Measurements from ENCODE around the gene PGAM5. TPM values are rescaled to one million over a fixed set of nuclear protein-coding genes. Genes with fewer than 3 reads are reported as not detected.

The PGAM5 gene
- polyA plus RNA-seq, 1 donor from 2014 or later = 32.5 TPM

DNA sequence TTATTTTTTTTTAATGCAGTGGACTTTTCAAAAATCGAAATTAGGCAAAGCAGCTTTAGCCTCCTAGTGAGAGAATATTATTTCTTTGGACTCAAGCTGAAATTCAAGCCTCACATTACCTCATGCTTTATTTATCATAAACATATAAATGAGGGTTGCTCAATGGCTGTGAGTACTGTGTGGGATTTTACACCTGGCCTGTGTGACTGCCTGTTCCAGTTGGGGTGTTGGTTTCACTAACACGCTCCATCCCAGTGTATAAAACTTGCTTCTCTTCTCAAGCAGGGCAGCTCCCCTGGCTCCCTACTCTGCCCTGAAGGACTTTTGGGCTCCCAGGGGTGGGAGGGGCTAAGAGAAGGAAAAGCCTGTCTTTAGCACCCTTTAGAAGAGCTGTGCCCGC, 36.0 kb downstream of the PGAM5 start:
- no peak overlapping the region for H3K9ac ChIP-seq (ENCODE audit: low read length)
- no peak overlapping the region for H3K4me2 ChIP-seq (ENCODE audit: low read length)
- no peak overlapping the region for H2AFZ ChIP-seq (ENCODE audit: low read depth, low read length)
- H3K4me3 ChIP-seq (ENCODE audit: low read length) = no peak overlapping the region
- H3F3A ChIP-seq (ENCODE audit: insufficient read depth, low read length, poor library complexity, severe bottlenecking) = no peaks in the 10 kb centered on the region
- no peaks in the 10 kb centered on the region for H3K27me3 ChIP-seq (ENCODE audit: insufficient read depth, low read depth, low read length)
- no peaks in the 10 kb centered on the region for H3K79me2 ChIP-seq (replicated peaks; ENCODE audit: insufficient read depth, low read length)
- TF ChIP-seq REST (IDR thresholded peaks at IDR 0.05; ENCODE audit: borderline replicate concordance) (no peak), CTCF (IDR thresholded peaks at IDR 0.05; ENCODE audit: poor library complexity, severe bottlenecking) (no peak), TAF1 (IDR thresholded peaks at IDR 0.05; ENCODE audit: low read depth) (no peak), EZH2 (IDR thresholded peaks at IDR 0.05; ENCODE audit: borderline replicate concordance, insufficient read depth, low read length, poor library complexity, severe bottlenecking) (no peak), RAD21 (conservative IDR thresholded peaks at IDR 0.05) (no peak), MXI1 (conservative IDR thresholded peaks at IDR 0.05; ENCODE audit: poor library complexity, severe bottlenecking) (no peak), SMC3 (conservative IDR thresholded peaks at IDR 0.05; ENCODE audit: poor library complexity) (no peak), POLR2AphosphoS5 (IDR thresholded peaks at IDR 0.05) (no peak), EP300 (conservative IDR thresholded peaks at IDR 0.05; ENCODE audit: poor library complexity, severe bottlenecking) (no peak)
- no peak overlapping the region for H3K27ac ChIP-seq (ENCODE audit: low read length)
- no peaks in the 10 kb centered on the region for H4K20me1 ChIP-seq (ENCODE audit: insufficient read depth)
- no peaks in the 10 kb centered on the region for H3K9me3 ChIP-seq (ENCODE audit: low read length)
- peaks cover 6% of the 10 kb centered on the region for H3K36me3 ChIP-seq (ENCODE audit: insufficient read depth, low read length)
- H3K9me2 ChIP-seq (ENCODE audit: insufficient read depth, low read length) = no peaks in the 10 kb centered on the region

DNA sequence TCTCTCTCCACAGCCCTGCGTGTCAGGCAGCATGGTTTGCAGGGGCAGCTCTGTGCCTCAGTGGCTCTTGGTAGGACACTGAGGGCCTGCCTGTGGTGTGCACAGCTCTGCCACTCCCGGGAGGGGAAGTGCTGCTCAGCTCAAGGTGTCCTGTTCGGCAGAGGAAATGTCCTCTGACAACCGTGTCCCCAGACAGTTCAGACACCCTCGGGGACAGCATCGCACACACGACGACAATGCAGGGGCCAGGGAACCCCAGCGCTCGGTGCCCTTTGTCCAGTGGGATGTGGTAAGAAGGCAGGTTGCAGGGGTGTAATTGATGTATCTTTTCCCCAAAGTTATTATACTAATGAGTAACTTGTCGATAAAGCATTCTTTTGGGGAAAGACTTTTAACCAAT, 36.8 kb downstream of the PGAM5 start:
- Histone ChIP-seq H4K20me1 (ENCODE audit: insufficient read depth) (no peaks in the 10 kb centered on the region), H3K79me2 (replicated peaks; ENCODE audit: insufficient read depth, low read length) (no peaks in the 10 kb centered on the region), H3K36me3 (ENCODE audit: insufficient read depth, low read length) (peaks cover 6% of the 10 kb centered on the region)

More for the DNA sequence above, 36.8 kb downstream of the PGAM5 start:
- no peak overlapping the region for H3K4me3 ChIP-seq (ENCODE audit: low read length)
- TF ChIP-seq REST (IDR thresholded peaks at IDR 0.05; ENCODE audit: borderline replicate concordance) (no peak), SMC3 (conservative IDR thresholded peaks at IDR 0.05; ENCODE audit: poor library complexity) (no peak), CTCF (IDR thresholded peaks at IDR 0.05; ENCODE audit: poor library complexity, severe bottlenecking) (no peak), EP300 (conservative IDR thresholded peaks at IDR 0.05; ENCODE audit: poor library complexity, severe bottlenecking) (no peak), TAF1 (IDR thresholded peaks at IDR 0.05; ENCODE audit: low read depth) (no peak)
- H2AFZ ChIP-seq (ENCODE audit: low read depth, low read length) = no peak overlapping the region
- no peak overlapping the region for H3K4me2 ChIP-seq (ENCODE audit: low read length)
- no peaks in the 10 kb centered on the region for H3K9me2 ChIP-seq (ENCODE audit: insufficient read depth, low read length)
- no peak overlapping the region for H3K27ac ChIP-seq (ENCODE audit: low read length)
- no peaks in the 10 kb centered on the region for H3K9me3 ChIP-seq (ENCODE audit: low read length)
- H3F3A ChIP-seq (ENCODE audit: insufficient read depth, low read length, poor library complexity, severe bottlenecking) = no peaks in the 10 kb centered on the region
- no peaks in the 10 kb centered on the region for H3K27me3 ChIP-seq (ENCODE audit: insufficient read depth, low read depth, low read length)
- no peak overlapping the region for H3K9ac ChIP-seq (ENCODE audit: low read length)
